GM23248 (cell line): ENCODE data around the gene NUDT4. TPM values are rescaled to one million over a fixed set of nuclear protein-coding genes. Genes with fewer than 3 reads are reported as not detected.

ENCODE experiments used
- DNase-seq: peaks from one replicate; pipeline ENCODE4 v3.0.0-alpha.2; 2015
- H2AFZ ChIP-seq: fragments of 200-600 bp; sonication (generic); 2 replicates; pipeline ENCODE4 v1.6.1; 2016; ENCODE audit warnings: antibody characterized with exemption
- H3F3A ChIP-seq: fragments of 200-600 bp; sonication (generic); 2 replicates; pipeline ENCODE4 v1.6.1; 2016; ENCODE audit warnings: mild to moderate bottlenecking, antibody characterized with exemption, mixed run types; ENCODE audit not compliant: insufficient read depth
- H3K27ac ChIP-seq: fragments of 200-600 bp; sonication (generic); 2 replicates; pipeline ENCODE4 v1.5.1; 2016; ENCODE audit warnings: mild to moderate bottlenecking
- H3K27me3 ChIP-seq: fragments of 200-600 bp; sonication (generic); replicated peaks from 2 replicates; pipeline ENCODE4 v1.6.1; 2016; ENCODE audit warnings: mild to moderate bottlenecking; ENCODE audit not compliant: insufficient read depth
- H3K36me3 ChIP-seq: fragments of 200-600 bp; sonication (generic); 2 replicates; pipeline ENCODE4 v1.6.1; 2016; ENCODE audit warnings: low read depth, mild to moderate bottlenecking
- H3K4me1 ChIP-seq: fragments of 200-600 bp; sonication (generic); 2 replicates; pipeline ENCODE4 v1.6.1; 2016; ENCODE audit warnings: mild to moderate bottlenecking; ENCODE audit not compliant: insufficient read depth
- H3K4me2 ChIP-seq: fragments of 200-600 bp; sonication (generic); one replicate; pipeline ENCODE4 v1.6.1; 2016; ENCODE audit warnings: mild to moderate bottlenecking; ENCODE audit not compliant: unreplicated experiment
- H3K4me3 ChIP-seq: fragments of 200-600 bp; sonication (generic); 2 replicates; pipeline ENCODE4 v1.5.1; 2016; ENCODE audit warnings: mild to moderate bottlenecking
- H3K79me2 ChIP-seq: fragments of 200-600 bp; sonication (generic); 2 replicates; pipeline ENCODE4 v1.6.1; 2016; ENCODE audit warnings: mild to moderate bottlenecking; ENCODE audit not compliant: insufficient read depth
- H3K9ac ChIP-seq: fragments of 200-600 bp; sonication (generic); 2 replicates; pipeline ENCODE4 v1.6.1; 2016; ENCODE audit warnings: mild to moderate bottlenecking
- H3K9me2 ChIP-seq: fragments of 200-600 bp; sonication (generic); 2 replicates; pipeline ENCODE4 v1.6.1; 2016; ENCODE audit warnings: mixed run types, mild to moderate bottlenecking, moderate library complexity; ENCODE audit not compliant: insufficient read depth
- H3K9me3 ChIP-seq: fragments of 200-600 bp; sonication (generic); one replicate; pipeline ENCODE4 v1.6.1; 2017; ENCODE audit warnings: low read depth
- H4K20me1 ChIP-seq: fragments of 200-600 bp; sonication (generic); 2 replicates; pipeline ENCODE4 v1.6.0; 2016; ENCODE audit not compliant: insufficient read depth
- EZH2 ChIP-seq: fragments of 200-600 bp; sonication (generic); IDR thresholded peaks from 2 replicates; pipeline ENCODE4 v1.6.1; 2018; ENCODE audit warnings: antibody characterized with exemption, mild to moderate bottlenecking; ENCODE audit not compliant: insufficient read depth, poor library complexity, severe bottlenecking
- EZH2phosphoT487 ChIP-seq: fragments of 200-600 bp; sonication (generic); IDR thresholded peaks from 2 replicates; pipeline ENCODE4 v1.6.1; 2018; ENCODE audit warnings: antibody characterized with exemption, moderate library complexity, mild to moderate bottlenecking, low read depth; ENCODE audit not compliant: insufficient read depth
- WGBS, 2 experiments: methylation state at CpG; one replicate each; pipeline ENCODE4 v1.1.6; 2015 to 2017; ENCODE audit warnings: low lambda C conversion rate in 2 of 2, low coverage in 1 of 2; ENCODE audit errors: missing lambda C conversion rate in 2 of 2; 5-methylcytosine and 5-hydroxymethylcytosine counted together
- in situ Hi-C: fragments of 300-500 bp; cut with MboI; formaldehyde crosslinking; loops from 2 replicates; pipeline ENCODE4 v1.15.0; 2020
- polyA plus RNA-seq: library from polyadenylated mRNA; unstranded; fragments of >200 nt; fragmentation: Nextera tagmentation; extraction: Ambion mirVana; gene quantifications from 2 replicates; pipeline ENCODE4 v1.2.1, GENCODE V29; 2016
- total RNA-seq: library from RNA; depleted of rRNA; stranded (reverse); fragments of >200 nt; shearing (Covaris generic); gene quantifications from 2 replicates; pipeline ENCODE4 v1.2.3, GENCODE V29; 2014

Gene NUDT4
- total and polyA plus RNA-seq, 2 experiments from 2014 or later, result 37.2 to 47.8 TPM

GRCh38 chr12:93347054-93347785, 30.5 kb upstream of the NUDT4 start:
- Histone ChIP-seq H3K27ac (no peak overlapping the region), H3K9ac (no peak overlapping the region), H3K27me3 (no peaks in the 10 kb centered on the region), H3K4me1 (no peaks in the 10 kb centered on the region), H3K79me2 (no peaks in the 10 kb centered on the region), H3K9me3 (no peaks in the 10 kb centered on the region), H4K20me1 (no peaks in the 10 kb centered on the region), H2AFZ (no peak overlapping the region), H3K9me2 (no peaks in the 10 kb centered on the region), H3K36me3 (no peaks in the 10 kb centered on the region), H3K4me3 (no peak overlapping the region), H3K4me2 (no peak overlapping the region), H3F3A (no peaks in the 10 kb centered on the region)
- TF ChIP-seq EZH2, result no peak
- no peak for TF ChIP-seq EZH2phosphoT487
- DNase-seq, result no peak
- 87% methylated on average over 8 of the region's 8 CpGs for WGBS, 2 experiments
- in situ Hi-C loops, result no loop called here

DNA sequence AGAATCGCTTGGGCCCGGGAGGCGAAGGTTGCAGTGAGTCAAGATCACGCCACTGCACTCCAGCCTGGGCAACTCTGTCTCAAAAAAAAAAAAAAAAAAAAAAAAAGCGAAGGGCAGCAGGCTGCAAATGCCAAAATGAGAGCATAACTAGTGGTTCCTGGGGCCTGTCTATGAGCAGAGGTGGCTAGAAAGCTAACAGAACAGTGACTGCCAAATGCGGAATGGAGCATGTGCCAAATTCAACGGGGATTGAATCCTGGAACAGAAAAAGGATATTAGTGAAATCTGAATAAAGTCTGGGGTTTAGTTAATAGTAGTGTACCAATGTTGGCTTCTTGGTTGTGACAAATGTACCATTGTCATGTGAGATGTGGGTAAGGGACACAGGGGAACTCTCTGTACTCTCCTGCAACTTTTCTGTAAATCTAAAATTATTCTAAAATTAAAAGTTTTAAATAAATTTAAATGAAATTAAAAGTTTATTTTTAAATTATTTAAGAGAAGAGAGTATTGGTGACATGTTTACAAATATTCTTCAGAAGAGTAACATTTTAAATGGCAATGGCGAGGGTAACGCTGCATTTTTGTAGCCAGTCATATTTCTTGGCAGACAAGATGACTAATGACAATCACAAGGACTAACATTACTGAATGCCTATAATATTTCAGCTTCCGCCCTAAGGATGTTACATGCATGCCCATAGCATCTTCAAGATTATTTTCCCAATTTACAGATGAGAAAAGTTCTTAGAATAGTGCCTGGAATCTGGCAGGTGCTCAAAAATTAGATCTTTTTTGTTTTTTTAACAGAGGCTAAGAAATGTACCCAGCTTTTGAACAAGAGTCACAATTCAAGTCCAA, 28.9 kb upstream of the NUDT4 start:
- 62 to 70% methylated on average over 10 of the region's 10 CpGs for WGBS, 2 experiments
- Histone ChIP-seq H3K27me3 (no peaks in the 10 kb centered on the region), H3K27ac (no peak overlapping the region), H3K36me3 (no peaks in the 10 kb centered on the region), H3K9ac (no peak overlapping the region), H3K9me2 (no peaks in the 10 kb centered on the region), H3F3A (no peaks in the 10 kb centered on the region), H2AFZ (no peak overlapping the region), H4K20me1 (no peaks in the 10 kb centered on the region), H3K79me2 (no peaks in the 10 kb centered on the region), H3K4me1 (no peaks in the 10 kb centered on the region), H3K4me3 (no peak overlapping the region), H3K9me3 (no peaks in the 10 kb centered on the region), H3K4me2 (no peak overlapping the region)
- TF ChIP-seq EZH2phosphoT487 (no peak), EZH2 (no peak)
- DNase-seq, result peak; percentile 5
- in situ Hi-C loops, result no loop called here

DNA sequence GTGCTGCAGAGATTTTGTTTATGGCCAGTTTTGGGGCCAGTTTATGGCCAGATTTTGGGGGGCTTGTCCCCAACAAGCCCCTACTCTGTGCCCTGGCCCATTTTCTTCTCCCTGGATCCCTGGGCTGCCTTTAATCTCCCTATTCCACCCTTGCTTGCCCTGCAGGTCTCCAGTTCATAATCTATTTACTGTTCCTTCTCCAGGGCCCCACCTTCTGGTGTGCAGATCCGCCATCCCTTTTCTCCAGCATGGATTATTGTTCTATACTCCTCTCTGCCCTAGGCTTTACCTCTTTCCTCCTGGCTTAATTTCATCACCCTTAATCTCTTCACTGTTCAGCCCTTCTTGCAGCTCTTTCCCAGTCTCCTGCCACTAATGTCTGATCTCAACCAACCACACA, 26.0 kb upstream of the NUDT4 start:
- H3K79me2 ChIP-seq, result no peaks in the 10 kb centered on the region
- no peak overlapping the region for H3K27ac ChIP-seq
- TF ChIP-seq EZH2phosphoT487 (no peak), EZH2 (no peak)
- H3K4me1 ChIP-seq, result no peaks in the 10 kb centered on the region
- no peaks in the 10 kb centered on the region for H4K20me1 ChIP-seq
- no peaks in the 10 kb centered on the region for H3K9me3 ChIP-seq
- DNase-seq, result no peak
- H3K9me2 ChIP-seq, result no peaks in the 10 kb centered on the region
- no peaks in the 10 kb centered on the region for H3K36me3 ChIP-seq
- H3F3A ChIP-seq, result no peaks in the 10 kb centered on the region
- H3K9ac ChIP-seq, result no peak overlapping the region
- H2AFZ ChIP-seq, result no peak overlapping the region
- H3K27me3 ChIP-seq, result no peaks in the 10 kb centered on the region
- in situ Hi-C loops, result no loop called here
- WGBS, 2 experiments, result 100% methylated on average over 1 of the region's 1 CpG
- no peak overlapping the region for H3K4me3 ChIP-seq
- H3K4me2 ChIP-seq, result no peak overlapping the region

DNA sequence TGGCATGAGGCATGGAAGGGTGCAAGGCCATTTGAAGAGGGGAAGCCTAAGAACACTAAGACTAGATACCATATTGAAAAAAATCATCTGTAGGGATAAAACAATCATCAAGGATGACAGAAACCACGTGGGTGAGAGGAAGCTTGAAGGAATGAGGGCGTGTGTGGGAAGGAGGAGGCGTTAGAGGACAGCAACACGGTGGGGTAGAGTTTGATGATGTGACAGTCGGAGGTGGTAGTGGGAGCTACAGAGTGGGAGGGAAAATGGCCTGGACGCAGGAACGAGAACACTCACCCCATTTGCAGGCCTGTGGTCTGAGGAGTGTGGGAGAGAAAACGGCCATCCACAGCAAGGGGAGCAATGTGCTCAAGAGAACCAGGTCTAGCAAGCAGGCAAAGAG, 25.4 kb upstream of the NUDT4 start:
- Histone ChIP-seq H3K9me2 (no peaks in the 10 kb centered on the region), H3F3A (no peaks in the 10 kb centered on the region), H3K79me2 (no peaks in the 10 kb centered on the region), H4K20me1 (no peaks in the 10 kb centered on the region), H2AFZ (no peak overlapping the region), H3K36me3 (no peaks in the 10 kb centered on the region), H3K27me3 (no peaks in the 10 kb centered on the region), H3K4me2 (no peak overlapping the region), H3K9ac (no peak overlapping the region), H3K27ac (no peak overlapping the region), H3K4me3 (no peak overlapping the region), H3K4me1 (no peaks in the 10 kb centered on the region), H3K9me3 (no peaks in the 10 kb centered on the region)
- in situ Hi-C loops, result no loop called here
- DNase-seq, result no peak
- no peak for TF ChIP-seq EZH2
- no peak for TF ChIP-seq EZH2phosphoT487
- 71 to 72% methylated on average over 8 of the region's 8 CpGs for WGBS, 2 experiments
